HG03060 (cell line): ENCODE results near the gene ANKRD11.
"Not testable (repeated sequence)": the region's sequence is repeated elsewhere in the genome, so short reads cannot be mapped to it uniquely, and the experiment has no call there.

Experiments used
- ATAC-seq: cut with Tn5 transposase; IDR thresholded peaks from one replicate; pipeline ENCODE4 v1.9.1; 2021; ENCODE audit warnings: low read depth, moderate number of reproducible peaks; ENCODE audit not compliant: unreplicated experiment

The ANKRD11 gene

DNA sequence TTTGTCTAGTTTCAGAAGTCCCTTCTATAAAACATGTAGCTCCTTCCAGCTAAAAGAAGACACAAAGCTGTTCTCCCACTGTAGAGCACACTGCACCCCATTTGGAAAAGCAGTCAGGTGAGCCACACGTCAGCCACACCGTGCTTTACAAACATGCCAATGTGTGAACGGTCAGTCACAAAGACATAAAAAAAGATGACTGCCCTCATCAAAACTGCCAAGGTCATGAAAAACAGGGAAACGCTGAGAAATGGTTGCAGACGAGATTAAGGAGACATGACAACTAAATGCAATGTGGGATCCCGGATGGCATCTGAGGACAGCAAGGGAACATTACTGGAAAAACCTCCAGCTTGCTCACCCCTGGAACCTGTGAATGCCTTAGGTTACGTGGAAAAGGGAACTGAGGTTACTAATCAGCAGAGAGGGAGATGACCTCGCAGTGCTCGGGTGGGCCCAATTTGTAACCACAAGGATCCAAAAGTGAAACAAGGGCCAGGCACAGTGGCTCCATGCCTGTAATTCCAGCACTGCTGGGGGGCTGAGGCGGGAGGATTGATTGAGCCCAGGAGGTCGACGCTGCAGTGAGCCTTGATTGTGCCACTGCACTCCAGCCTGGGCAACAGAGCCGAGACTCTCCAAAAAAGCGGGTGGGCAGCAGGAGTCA, 8.1 kb downstream of the ANKRD11 start:
- no peak for ATAC-seq

DNA sequence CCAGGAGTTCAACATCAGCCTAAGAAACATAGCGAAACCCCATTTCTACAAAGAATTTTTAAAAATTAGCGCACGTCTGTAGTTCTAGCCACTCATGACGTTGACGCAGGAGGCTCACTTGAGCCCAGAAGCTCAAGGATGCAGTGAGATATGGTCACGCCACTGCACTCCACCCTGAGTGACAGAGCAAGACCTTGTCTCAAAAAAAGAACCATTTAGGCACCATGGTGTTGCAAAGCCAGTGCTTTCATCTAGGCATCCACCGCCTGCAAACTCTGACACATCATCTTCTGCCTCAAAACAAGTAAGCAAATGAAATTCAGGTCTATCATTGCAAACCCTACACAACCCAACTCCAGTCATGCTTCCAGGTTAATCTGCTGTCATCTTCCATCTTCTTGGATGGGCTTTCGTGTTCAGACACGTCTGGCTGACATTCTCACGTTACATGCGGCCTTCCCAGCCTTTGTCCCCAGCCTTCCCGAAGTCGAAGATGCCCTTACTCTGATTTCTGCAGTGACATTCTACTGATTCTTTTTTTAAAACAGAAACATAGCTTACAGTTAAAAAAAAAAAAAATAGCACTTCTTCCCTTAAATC, 8.9 kb downstream of the ANKRD11 start:
- ATAC-seq = no peak

- no peak for ATAC-seq
These were observed 11.7 kb downstream of the ANKRD11 start for GRCh38 chr16:89478576-89479221.

GRCh38 chr16:89476811-89477261, 13.5 kb downstream of the ANKRD11 start:
- ATAC-seq = no peak

DNA sequence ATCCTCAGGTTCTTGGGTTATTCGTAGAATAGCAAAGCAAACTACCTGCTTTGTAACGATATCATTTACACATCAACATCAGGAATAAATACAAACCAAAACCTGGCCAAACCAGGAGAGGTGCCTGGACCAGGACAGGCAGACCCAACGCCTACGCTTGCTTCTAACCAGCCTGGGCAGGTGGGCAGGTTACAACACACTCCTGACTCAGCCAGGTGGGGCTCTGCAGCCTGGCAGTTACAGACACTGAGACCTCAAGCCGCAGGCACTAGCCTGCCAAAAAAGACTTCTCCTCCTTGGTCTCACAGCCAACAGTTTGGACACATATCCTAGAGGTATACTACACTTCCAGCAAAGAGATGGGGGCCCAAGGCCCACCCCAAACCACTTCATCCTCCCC, 14.0 kb downstream of the ANKRD11 start:
- ATAC-seq = no peak

DNA sequence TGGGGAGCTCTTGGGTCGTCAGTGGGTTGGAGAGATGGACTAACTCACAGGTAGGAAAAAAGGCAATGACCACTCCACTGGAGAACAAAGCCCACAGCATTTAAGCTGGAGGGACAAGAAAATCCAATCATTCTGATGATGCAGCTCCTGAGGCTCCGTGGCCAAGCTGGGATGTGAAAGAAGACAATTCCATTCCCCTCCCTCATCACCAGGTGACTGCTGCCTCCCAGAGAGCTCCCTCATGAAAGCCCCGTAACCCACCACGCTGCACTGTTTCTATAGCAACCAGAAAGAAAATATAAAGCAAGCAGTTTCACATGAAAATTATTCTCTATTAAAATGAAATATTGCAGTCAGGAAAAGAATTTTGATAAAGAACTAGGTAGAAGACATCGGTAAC, 15.2 kb downstream of the ANKRD11 start:
- no peak for ATAC-seq

DNA sequence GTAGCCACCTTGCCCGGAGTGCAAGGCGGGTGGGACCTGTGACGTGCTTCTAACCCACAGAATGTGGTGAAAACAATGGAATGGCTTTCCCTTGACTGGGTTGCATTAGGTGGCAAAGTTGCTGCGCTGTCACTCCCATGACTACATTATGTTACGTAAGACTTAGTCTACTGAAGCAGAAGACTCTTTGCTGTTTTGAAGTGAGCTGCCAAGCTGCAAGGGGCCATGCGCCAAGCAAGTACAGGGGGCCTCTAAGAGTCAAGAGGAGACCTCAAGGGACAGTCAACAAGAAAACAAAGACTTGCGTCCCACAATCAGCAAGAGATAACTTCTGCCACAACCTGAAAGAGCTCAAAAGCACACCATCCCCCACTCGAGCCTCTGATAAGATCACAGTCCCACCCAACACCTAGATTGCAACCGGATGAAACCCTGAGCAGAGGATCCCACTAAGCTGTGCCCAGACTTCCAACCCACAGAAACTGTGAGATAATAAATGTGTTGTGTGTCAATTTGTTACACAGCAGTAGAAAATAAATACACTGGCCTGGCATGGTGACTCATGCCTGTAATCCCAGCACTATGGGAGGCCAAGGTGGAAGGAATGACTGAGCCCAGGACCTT, 16.5 kb downstream of the ANKRD11 start:
- no peak for ATAC-seq

DNA sequence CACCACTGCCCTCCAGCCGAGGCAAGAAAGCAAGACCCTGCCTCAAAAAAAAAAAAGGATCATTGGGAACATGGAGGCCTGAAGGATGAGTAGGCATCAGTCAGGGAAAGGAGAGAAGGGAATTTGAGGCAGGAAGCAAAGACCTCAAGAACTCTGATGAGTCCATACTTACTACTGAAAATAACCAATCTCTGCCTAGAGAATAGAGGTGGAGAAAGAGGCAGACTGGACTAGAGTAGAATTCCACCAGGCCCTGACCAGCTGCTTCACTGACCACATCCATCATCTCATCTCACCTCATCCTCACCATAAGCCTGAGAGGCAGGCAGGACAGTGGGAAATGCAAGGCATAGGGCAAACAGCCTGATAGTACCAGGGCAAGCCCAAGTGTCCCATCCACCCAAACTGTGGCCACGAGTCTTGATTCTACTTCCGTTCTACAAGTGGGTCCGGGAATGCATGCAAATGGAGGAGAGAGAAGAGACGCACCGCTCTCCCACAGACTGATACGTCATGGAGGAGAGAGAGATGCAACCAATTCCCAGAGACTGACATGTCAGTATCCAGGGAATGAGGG, 17.1 kb downstream of the ANKRD11 start:
- no peak for ATAC-seq

DNA sequence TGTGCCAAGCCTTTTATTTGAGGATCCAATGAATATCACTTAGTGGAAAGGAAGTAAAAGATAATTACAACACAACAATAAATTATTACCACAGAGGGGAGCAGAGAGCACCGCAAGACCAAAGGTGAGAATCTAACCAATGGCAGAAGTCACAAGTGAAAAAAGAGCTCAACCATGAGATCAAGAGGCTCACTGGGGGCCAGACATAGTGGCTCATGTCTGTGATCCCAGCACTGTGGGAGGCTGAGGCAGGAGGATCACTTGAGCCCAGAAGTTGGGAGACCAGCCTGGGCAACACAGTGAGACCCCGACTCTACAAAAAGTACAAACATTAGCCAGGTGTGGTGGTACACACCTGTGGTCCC, 17.7 kb downstream of the ANKRD11 start:
- no peak for ATAC-seq

GRCh38 chr16:89467382-89467781, 23.0 kb downstream of the ANKRD11 start:
- no peak for ATAC-seq

DNA sequence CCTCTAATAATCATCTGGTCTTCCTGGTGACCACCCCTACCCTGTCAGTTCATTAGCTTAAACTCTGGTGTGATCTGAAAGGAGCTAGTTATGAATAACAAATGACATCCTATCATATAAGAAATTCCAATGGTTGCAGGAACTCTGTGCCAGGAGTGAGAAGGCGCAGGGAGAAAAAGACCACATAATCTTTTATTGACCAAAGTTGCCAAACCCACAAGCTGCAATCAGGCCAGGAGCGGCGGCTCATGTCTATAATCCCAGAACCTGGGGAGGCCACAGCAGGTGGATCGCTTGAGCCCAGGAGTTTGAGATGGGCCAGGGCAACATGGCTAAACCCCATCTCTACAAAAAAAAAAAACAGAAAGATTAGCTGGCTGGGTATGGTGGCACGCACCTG, 23.4 kb downstream of the ANKRD11 start:
- ATAC-seq = no peak

GRCh38 chr16:89463312-89463711, 27.0 kb downstream of the ANKRD11 start:
- ATAC-seq = not testable (repeated sequence)

- not testable (repeated sequence) for ATAC-seq
These were observed 27.7 kb downstream of the ANKRD11 start for GRCh38 chr16:89462639-89463038.

GRCh38 chr16:89461890-89462289, 28.5 kb downstream of the ANKRD11 start:
- not testable (repeated sequence) for ATAC-seq

GRCh38 chr16:89460556-89460955, 29.8 kb downstream of the ANKRD11 start:
- no peak for ATAC-seq

DNA sequence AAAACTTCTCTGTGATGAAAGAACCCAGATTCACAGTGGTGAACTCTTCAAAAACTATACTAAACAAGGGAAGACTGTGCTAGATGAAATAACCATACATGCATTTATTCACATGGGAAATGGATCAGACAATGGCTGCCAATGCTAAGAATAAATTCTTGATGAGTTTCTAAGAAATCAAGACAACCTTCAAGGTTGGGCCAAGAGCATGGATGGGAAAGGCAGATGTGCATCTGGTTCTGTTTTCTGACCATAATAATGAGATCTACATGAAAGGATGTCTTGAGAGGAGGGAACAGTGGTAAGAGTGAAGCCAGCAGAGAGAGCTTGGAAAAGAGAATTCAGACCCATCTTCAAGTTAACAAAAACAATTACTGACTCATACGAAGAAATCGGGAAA, 31.4 kb downstream of the ANKRD11 start:
- no peak for ATAC-seq

DNA sequence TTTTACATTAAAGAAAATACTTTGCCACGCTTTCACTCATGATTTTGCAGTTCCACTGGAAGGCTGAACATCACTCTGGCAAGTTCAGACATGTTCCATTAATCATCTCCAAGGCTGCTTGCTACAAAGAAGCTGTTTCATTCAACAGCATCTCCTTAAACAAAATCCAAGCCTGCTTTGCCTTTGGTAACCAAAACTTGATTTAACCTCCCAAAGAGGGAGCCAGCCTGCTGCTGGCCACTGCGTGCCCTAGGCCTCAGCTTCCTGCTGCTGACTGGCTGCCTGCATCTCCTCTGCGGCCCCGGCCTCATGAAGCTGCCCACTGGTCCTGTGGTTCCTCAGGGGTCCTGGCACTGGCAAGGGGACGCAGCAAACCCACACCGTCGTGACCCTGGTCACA, 31.8 kb downstream of the ANKRD11 start:
- ATAC-seq = no peak

- no peak for ATAC-seq
These were observed 33.9 kb downstream of the ANKRD11 start for GRCh38 chr16:89456419-89456959.

- no peak for ATAC-seq
These were observed 34.7 kb downstream of the ANKRD11 start for GRCh38 chr16:89455692-89456091.

DNA sequence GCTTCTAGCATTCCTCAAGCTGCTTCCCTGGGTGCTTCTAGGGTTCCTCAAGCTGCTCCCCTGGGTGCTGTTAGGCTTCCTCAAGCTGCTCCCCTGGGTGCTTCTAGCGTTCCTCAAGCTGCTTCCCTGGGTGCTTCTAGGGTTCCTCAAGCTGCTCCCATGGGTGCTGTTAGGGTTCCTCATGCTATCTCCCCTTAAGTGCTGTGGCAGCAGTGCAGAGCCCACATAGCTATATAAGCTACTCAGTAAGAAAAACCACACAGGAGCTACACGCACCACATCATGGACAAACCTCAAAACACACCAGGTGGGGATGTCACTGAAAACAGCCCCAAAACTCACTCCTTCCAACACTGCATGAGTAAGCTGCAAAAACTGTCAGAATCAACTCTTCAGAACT, 35.2 kb downstream of the ANKRD11 start:
- ATAC-seq = no peak
